GM13977 (cell line): ENCODE measurements around the gene COX4I1.
"Not testable (repeated sequence)": the region's sequence is repeated elsewhere in the genome, so short reads cannot be mapped to it uniquely, and the experiment has no call there.

Source experiments
- DNase-seq: peaks from one replicate; pipeline ENCODE4 v3.0.0; 2012; ENCODE audit warnings: low spot score
- CTCF ChIP-seq: IDR thresholded peaks from 2 replicates; pipeline ENCODE4 v1.5.1; 2012; ENCODE audit warnings: mild to moderate bottlenecking, control low read depth; ENCODE audit not compliant: insufficient read depth; ENCODE audit errors: extremely low read depth, missing control alignments
- in situ Hi-C: fragments of 300-500 bp; cut with MboI; formaldehyde crosslinking; loops from one replicate; pipeline ENCODE4 v1.12.0; 2022; ENCODE audit warnings: low sequenced_read_pairs, low pct_unique_long_range_greater_than_20kb, mixed read lengths, inconsistent platforms; ENCODE audit not compliant: unreplicated experiment

COX4I1 gene

GRCh38 chr16:85806539-85806938 lies 7.0 kb downstream of the COX4I1 start:
- TF ChIP-seq CTCF = no peak
- DNase-seq = no peak
- in situ Hi-C loops = loop anchor here (25.0 kb wide), 1 partner anchor 706 kb away; the partner anchor contains the start of gene FOXF1

GRCh38 chr16:85807340-85807739 lies 7.8 kb downstream of the COX4I1 start:
- in situ Hi-C loops = loop anchor here (25.0 kb wide), 1 partner anchor 705 kb away; the partner anchor contains the start of gene FOXF1
- not testable (repeated sequence) for DNase-seq

GRCh38 chr16:85808104-85808503 lies 8.6 kb downstream of the COX4I1 start:
- in situ Hi-C loops = loop anchor here (25.0 kb wide), 1 partner anchor 704 kb away; the partner anchor contains the start of gene FOXF1
- not testable (repeated sequence) for DNase-seq

- DNase-seq = no peak
- TF ChIP-seq CTCF = no peak
- in situ Hi-C loops = loop anchor here (25.0 kb wide), 1 partner anchor 703 kb away; the partner anchor contains the start of gene FOXF1
Observed at GRCh38 chr16:85808926-85809325, 9.4 kb downstream of the COX4I1 start.

- in situ Hi-C loops = loop anchor here (25.0 kb wide), 1 partner anchor 703 kb away; the partner anchor contains the start of gene FOXF1
- no peak for TF ChIP-seq CTCF
- DNase-seq = no peak
Observed at GRCh38 chr16:85809645-85810044, 10.2 kb downstream of the COX4I1 start.

GRCh38 chr16:85810097-85810741 lies 10.7 kb downstream of the COX4I1 start:
- in situ Hi-C loops = loop anchor here (25.0 kb wide), 1 partner anchor 702 kb away; the partner anchor contains the start of gene FOXF1
- no peak for TF ChIP-seq CTCF
- no peak for DNase-seq

GRCh38 chr16:85810742-85811115 lies 11.2 kb downstream of the COX4I1 start:
- in situ Hi-C loops = loop anchor here (25.0 kb wide), 1 partner anchor 702 kb away; the partner anchor contains the start of gene FOXF1
- TF ChIP-seq CTCF = no peak
- DNase-seq = no peak
